B cell (primary cell): ENCODE measurements around the gene AGFG2. TPM values are rescaled to one million over a fixed set of nuclear protein-coding genes. Genes with fewer than 3 reads are reported as not detected.

Experiments
- ATAC-seq: fragments of 200-7000 bp; cut with Tn5 transposase; one replicate; pipeline ENCODE4 v1.10.0; 2021; ENCODE audit warnings: low read depth, mild to moderate bottlenecking, moderate number of reproducible peaks, moderate library complexity
- CTCF ChIA-PET: fragments of 350-600 bp; sonication (Branson Sonifier 250); formaldehyde crosslinking; loops from one replicate; lab custom pipeline; 2021; ENCODE audit warnings: antibody characterized with exemption, inconsistent platforms; lab: Charles Lee
- POLR2A ChIA-PET: fragments of 350-600 bp; sonication (Branson Sonifier 250); formaldehyde crosslinking; loops from one replicate; lab custom pipeline; 2021; ENCODE audit warnings: antibody characterized with exemption; lab: Charles Lee
- DNase-seq: peaks from one replicate; pipeline ENCODE4 v3.0.0; 2013
- H2AFZ ChIP-seq: 2 replicates; pipeline ENCODE4 v1.6.1; 2012; ENCODE audit warnings: mild to moderate bottlenecking, low read depth, low read length; ENCODE audit not compliant: insufficient read depth, poor library complexity, severe bottlenecking
- H3K27ac ChIP-seq, 2 donors: 1 replicate in 1 of 2; 2 replicates in 1 of 2; pipeline ENCODE4 v1.5.1; 2012 to 2013; ENCODE audit warnings: low read length in 2 of 2, mild to moderate bottlenecking in 2 of 2, moderate library complexity in 1 of 2
- H3K27me3 ChIP-seq, 4 experiments: fragments of 200-600 bp in 1 of 4; sonication (generic) in 1 of 4; replicated peaks in 1 of 4; 1 replicate in 2 of 4; 2 replicates in 2 of 4; pipeline versions ENCODE4 v1.6.1 to v1.7.0; 2013 to 2016; ENCODE audit warnings: low read length in 3 of 4, mild to moderate bottlenecking in 2 of 4, mixed read lengths in 1 of 4, moderate library complexity in 1 of 4; ENCODE audit not compliant: insufficient read depth in 4 of 4, control insufficient read depth in 3 of 4; ENCODE audit errors: control extremely low read depth in 1 of 4
- H3K36me3 ChIP-seq, 2 experiments: replicated peaks in 1 of 2; 1 replicate in 1 of 2; 2 replicates in 1 of 2; pipeline versions ENCODE4 v1.6.1 to v1.7.1; 2013; ENCODE audit warnings: low read length in 1 of 2; ENCODE audit not compliant: insufficient read depth in 2 of 2, control insufficient read depth in 1 of 2; ENCODE audit errors: control extremely low read depth in 1 of 2, extremely low read depth in 1 of 2
- H3K4me1 ChIP-seq, 2 donors: fragments of 200-600 bp in 1 of 2; sonication (generic) in 1 of 2; 1 replicate in 1 of 2; 2 replicates in 1 of 2; pipeline versions ENCODE4 v1.5.1 to v1.6.1; 2013 to 2017; ENCODE audit warnings: low read length in 2 of 2; ENCODE audit not compliant: control insufficient read depth in 2 of 2, insufficient read depth in 2 of 2
- H3K4me2 ChIP-seq: replicated peaks from 2 replicates; pipeline ENCODE3; 2012; ENCODE audit warnings: mild to moderate bottlenecking, low read depth, low read length; ENCODE audit not compliant: poor library complexity, severe bottlenecking
- H3K4me3 ChIP-seq, 5 experiments: fragments of 200-600 bp in 1 of 5; sonication (generic) in 1 of 5; 1 replicate in 3 of 5; 2 replicates in 2 of 5; pipeline versions ENCODE4 v1.5.1 to v1.7.0; 2011 to 2016; ENCODE audit warnings: low read length in 4 of 5, mild to moderate bottlenecking in 4 of 5, low read depth in 2 of 5, control low read depth in 1 of 5, moderate library complexity in 1 of 5; ENCODE audit not compliant: insufficient read depth in 1 of 5; ENCODE audit errors: control extremely low read depth in 1 of 5, extremely low read depth in 1 of 5
- H3K79me2 ChIP-seq: fragments of 200-600 bp; sonication (generic); one replicate; pipeline ENCODE4 v1.6.0; 2016; ENCODE audit warnings: low read length; ENCODE audit not compliant: control insufficient read depth, insufficient read depth
- H3K9ac ChIP-seq: fragments of 200-600 bp; sonication (generic); 2 replicates; pipeline ENCODE4 v1.6.1; 2017; ENCODE audit warnings: mild to moderate bottlenecking, low read length, moderate library complexity
- H3K9me3 ChIP-seq, 3 donors: one replicate each; pipeline versions ENCODE4 v1.6.1 to v1.7.1; 2013; ENCODE audit warnings: low read length in 2 of 3; ENCODE audit not compliant: control insufficient read depth in 2 of 3, insufficient read depth in 1 of 3; ENCODE audit errors: control extremely low read depth in 1 of 3
- H4K20me1 ChIP-seq: 2 replicates; pipeline ENCODE4 v1.6.0; 2012; ENCODE audit warnings: mild to moderate bottlenecking, low read length; ENCODE audit not compliant: insufficient read depth, control insufficient read depth, poor library complexity, severe bottlenecking
- H3K27ac Mint-ChIP-seq: one replicate; pipeline ENCODE4 v1.8.0; 2021; ENCODE audit warnings: mixed read lengths
- H3K27me3 Mint-ChIP-seq: one replicate; pipeline ENCODE4 v1.8.0; 2021; ENCODE audit warnings: mixed read lengths
- H3K4me1 Mint-ChIP-seq: one replicate; pipeline ENCODE4 v1.8.0; 2021; ENCODE audit warnings: mixed read lengths
- H3K4me3 Mint-ChIP-seq: one replicate; pipeline ENCODE4 v1.8.0; 2021; ENCODE audit warnings: mixed read lengths
- H3K9me3 Mint-ChIP-seq: one replicate; pipeline ENCODE4 v1.8.0; 2022; ENCODE audit warnings: mixed read lengths; ENCODE audit not compliant: insufficient read depth
- EZH2 ChIP-seq: IDR thresholded peaks from 2 replicates; pipeline ENCODE4 v1.6.1; 2012; ENCODE audit warnings: borderline replicate concordance, low read depth, mild to moderate bottlenecking, moderate library complexity, low read length; ENCODE audit not compliant: insufficient read depth, poor library complexity, severe bottlenecking
- WGBS: methylation state at CpG from one replicate; pipeline ENCODE4 v1.1.5; 2013; ENCODE audit warnings: missing lambda C conversion rate; ENCODE audit not compliant: insufficient coverage; 5-methylcytosine and 5-hydroxymethylcytosine counted together
- intact Hi-C: fragments of 100-400 bp; cut with micrococcal nuclease; formaldehyde crosslinking; loops from one replicate; pipeline ENCODE4 v1.10.0; 2022
- polyA plus RNA-seq: library from polyadenylated mRNA; depleted of rRNA; stranded (reverse); fragments of >200 nt; gene quantifications from 2 replicates; pipeline ENCODE4 v1.2.3, GENCODE V29; 2012
- total RNA-seq, 2 donors: library from RNA; stranded (reverse); fragments of 120-200 nt in 1 of 2; gene quantifications; 1 replicate in 1 of 2; 2 replicates in 1 of 2; pipeline versions ENCODE4 v1.2.3 to v1.2.4, GENCODE V29; 2013 to 2022
- TF ChIP-seq, protein P1 (sequence below): fragments of 200-600 bp; IDR thresholded peaks from one replicate; pipeline ENCODE4 v1.8.0; 2022; ENCODE audit warnings: antibody characterized with exemption, mild to moderate bottlenecking

AGFG2 gene
- total and polyA plus RNA-seq, 2 donors (not counting 1 experiment from before 2014, with no cell fraction given) = 11.0 TPM

DNA sequence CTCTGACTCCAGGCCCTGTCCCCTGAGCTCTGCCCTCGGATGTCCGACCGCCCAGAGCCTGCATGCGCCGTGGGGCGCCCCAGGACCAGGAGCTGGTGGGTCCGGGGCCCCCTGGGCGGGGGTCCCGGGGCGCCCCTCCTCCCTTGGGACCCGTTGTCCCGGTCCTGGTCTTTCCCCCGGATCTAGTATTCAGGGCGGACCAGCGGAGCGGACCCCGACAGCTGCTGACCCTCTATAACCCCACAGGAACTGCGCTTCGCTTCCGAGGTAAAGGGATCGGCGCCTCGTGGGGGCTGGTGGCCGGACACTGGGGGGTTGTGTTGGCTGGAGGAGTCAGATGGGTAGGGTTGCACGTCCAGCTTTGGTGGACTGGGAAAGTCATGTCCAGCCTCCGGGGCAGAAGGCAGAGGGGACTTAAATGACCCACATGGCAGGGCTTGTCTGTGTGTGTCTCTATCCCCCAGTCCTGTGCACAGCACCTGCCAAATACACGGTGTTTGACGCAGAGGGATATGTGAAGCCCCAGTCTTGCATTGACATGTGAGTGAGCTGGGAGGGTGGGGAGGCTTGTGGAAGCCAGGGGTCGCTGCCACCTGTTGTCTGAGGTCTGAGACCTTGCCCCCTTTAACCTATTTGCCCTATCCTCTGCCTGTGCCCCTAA, 73.9 kb downstream of the AGFG2 start:
- ATAC-seq (no peak), DNase-seq (peak; percentile 56)
- H3K9me3 Mint-ChIP-seq = no peaks in the 10 kb centered on the region
- Histone ChIP-seq H3K27me3 (no peaks in the 10 kb centered on the region), H3K27ac (peak overlapping the region in 1 of 2 donors; percentile 82), H3K79me2 (no peaks in the 10 kb centered on the region), H3K9ac (peak overlapping the region; percentile 78), H3K4me2 (peak overlapping the region; percentile 96), H3K4me3 (peak overlapping the region in 4 of 5 experiments; percentile 53 to 93 (median 77)), H3K4me1 (peaks cover 13 to 19% of the 10 kb centered on the region in 2 donors), H3K36me3 (peaks cover 0 to 3% of the 10 kb centered on the region in 2 experiments), H4K20me1 (no peaks in the 10 kb centered on the region), H2AFZ (peak overlapping the region; percentile 90), H3K9me3 (no peaks in the 10 kb centered on the region)
- WGBS = 4% methylated on average over 22 of the region's 29 CpGs
- peaks cover 18% of the 10 kb centered on the region for H3K4me1 Mint-ChIP-seq
- TF ChIP-seq, protein P1, sequence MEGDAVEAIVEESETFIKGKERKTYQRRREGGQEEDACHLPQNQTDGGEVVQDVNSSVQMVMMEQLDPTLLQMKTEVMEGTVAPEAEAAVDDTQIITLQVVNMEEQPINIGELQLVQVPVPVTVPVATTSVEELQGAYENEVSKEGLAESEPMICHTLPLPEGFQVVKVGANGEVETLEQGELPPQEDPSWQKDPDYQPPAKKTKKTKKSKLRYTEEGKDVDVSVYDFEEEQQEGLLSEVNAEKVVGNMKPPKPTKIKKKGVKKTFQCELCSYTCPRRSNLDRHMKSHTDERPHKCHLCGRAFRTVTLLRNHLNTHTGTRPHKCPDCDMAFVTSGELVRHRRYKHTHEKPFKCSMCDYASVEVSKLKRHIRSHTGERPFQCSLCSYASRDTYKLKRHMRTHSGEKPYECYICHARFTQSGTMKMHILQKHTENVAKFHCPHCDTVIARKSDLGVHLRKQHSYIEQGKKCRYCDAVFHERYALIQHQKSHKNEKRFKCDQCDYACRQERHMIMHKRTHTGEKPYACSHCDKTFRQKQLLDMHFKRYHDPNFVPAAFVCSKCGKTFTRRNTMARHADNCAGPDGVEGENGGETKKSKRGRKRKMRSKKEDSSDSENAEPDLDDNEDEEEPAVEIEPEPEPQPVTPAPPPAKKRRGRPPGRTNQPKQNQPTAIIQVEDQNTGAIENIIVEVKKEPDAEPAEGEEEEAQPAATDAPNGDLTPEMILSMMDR = no peak
- no peak for TF ChIP-seq EZH2
- H3K27me3 Mint-ChIP-seq = no peaks in the 10 kb centered on the region
- H3K4me3 Mint-ChIP-seq = peak overlapping the region; percentile 93
- POLR2A ChIA-PET = interaction anchor here (0.6 to 2.6 kb wide), 11 partner anchors 8 to 184 kb away, joined by 3 to 26 read pairs (median 9); partner anchors contain the start of genes FBXO24, GNB2, LRCH4 and MEPCE
- H3K27ac Mint-ChIP-seq = no peak overlapping the region
- intact Hi-C loops = loop anchor here (1.0 to 10.0 kb wide), 11 partner anchors 9 to 632 kb away; partner anchors contain the start of genes AGFG2, COPS6, FBXO24 and FIS1
- CTCF ChIA-PET = interaction anchor here (0.6 to 3.2 kb wide), 17 partner anchors 9 to 512 kb away, joined by 3 to 26 read pairs (median 5); partner anchors contain the start of genes AP4M1, FBXO24, GIGYF1 and MCM7
